ENCODE data around the gene ZBTB16. TPM values are rescaled to one million over a fixed set of nuclear protein-coding genes. Genes with fewer than 3 reads are reported as not detected.

The ZBTB16 gene
- total and polyA plus RNA-seq, 2 donors (not counting 3 experiments of a cell fraction or from before 2014, with no cell fraction given), result 9.8 to 20.3 TPM

DNA sequence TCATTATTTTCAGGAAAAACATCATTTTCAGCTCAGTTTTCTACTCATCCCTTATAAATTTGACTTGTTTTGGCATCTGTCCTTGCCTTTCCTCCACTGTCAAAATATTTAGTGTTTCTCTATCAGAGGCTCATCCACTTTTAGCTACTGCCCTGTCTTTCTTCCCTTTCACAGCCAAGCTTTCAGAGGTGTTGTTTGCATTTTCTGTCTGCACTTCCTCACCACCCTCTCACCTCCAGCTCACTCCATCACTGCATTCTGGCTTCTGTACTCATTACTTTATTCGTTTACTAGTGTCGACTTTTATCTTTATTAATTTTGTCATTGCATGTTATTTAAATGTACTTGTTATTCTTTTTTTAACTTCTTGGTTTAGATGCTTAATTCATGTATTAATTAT lies 210.0 kb downstream of the ZBTB16 start:
- no peak for TF ChIP-seq MYC (IDR thresholded peaks at IDR 0.05; ENCODE audit: low read depth, low read length)
- TF ChIP-seq POLR2A (IDR thresholded peaks at IDR 0.05; ENCODE audit: low read depth, low read length), result no peak
- TF ChIP-seq MAX (IDR thresholded peaks at IDR 0.05; ENCODE audit: insufficient read depth, insufficient read length), result no peak
- TF ChIP-seq, protein P1, sequence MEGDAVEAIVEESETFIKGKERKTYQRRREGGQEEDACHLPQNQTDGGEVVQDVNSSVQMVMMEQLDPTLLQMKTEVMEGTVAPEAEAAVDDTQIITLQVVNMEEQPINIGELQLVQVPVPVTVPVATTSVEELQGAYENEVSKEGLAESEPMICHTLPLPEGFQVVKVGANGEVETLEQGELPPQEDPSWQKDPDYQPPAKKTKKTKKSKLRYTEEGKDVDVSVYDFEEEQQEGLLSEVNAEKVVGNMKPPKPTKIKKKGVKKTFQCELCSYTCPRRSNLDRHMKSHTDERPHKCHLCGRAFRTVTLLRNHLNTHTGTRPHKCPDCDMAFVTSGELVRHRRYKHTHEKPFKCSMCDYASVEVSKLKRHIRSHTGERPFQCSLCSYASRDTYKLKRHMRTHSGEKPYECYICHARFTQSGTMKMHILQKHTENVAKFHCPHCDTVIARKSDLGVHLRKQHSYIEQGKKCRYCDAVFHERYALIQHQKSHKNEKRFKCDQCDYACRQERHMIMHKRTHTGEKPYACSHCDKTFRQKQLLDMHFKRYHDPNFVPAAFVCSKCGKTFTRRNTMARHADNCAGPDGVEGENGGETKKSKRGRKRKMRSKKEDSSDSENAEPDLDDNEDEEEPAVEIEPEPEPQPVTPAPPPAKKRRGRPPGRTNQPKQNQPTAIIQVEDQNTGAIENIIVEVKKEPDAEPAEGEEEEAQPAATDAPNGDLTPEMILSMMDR (IDR thresholded peaks at IDR 0.05; ENCODE audit: extremely low read depth in 1 of 2, insufficient read depth in 1 of 2, low read depth in 1 of 2, low read length in 2 of 2), result no peak
- no peak for TF ChIP-seq EZH2 (IDR thresholded peaks at IDR 0.05; ENCODE audit: borderline replicate concordance, low read depth, low read length, severe bottlenecking)
- no peak for TF ChIP-seq GATA2 (IDR thresholded peaks at IDR 0.05; ENCODE audit: insufficient read depth, insufficient read length, low read depth, low read length)
- no peak overlapping the region for H3K9ac ChIP-seq (replicated peaks; ENCODE audit: extremely low read depth, insufficient read depth, low read length)
- no peak overlapping the region for H3K4me3 ChIP-seq (replicated peaks in 1 of 3; ENCODE audit: insufficient read depth in 1 of 3, low read depth in 1 of 3, low read length in 3 of 3)
- no peaks in the 10 kb centered on the region for H3K36me3 ChIP-seq (ENCODE audit: control insufficient read depth in 2 of 2, extremely low read depth in 1 of 2, insufficient read depth in 2 of 2, low read length in 2 of 2)
- no peak for FAIRE-seq
- no peaks in the 10 kb centered on the region for H3K4me1 ChIP-seq (ENCODE audit: control insufficient read depth, extremely low read depth, insufficient read depth, low read length)
- POLR2A ChIA-PET, result no interaction called here
- no peaks in the 10 kb centered on the region for H3K79me2 ChIP-seq (ENCODE audit: control insufficient read depth, insufficient read depth, low read length)
- CTCF ChIA-PET, result interaction anchor here (1.0 to 2.2 kb wide), 3 partner anchors 9 to 374 kb away, joined by 4 to 11 read pairs (median 5); no protein-coding TSS in a partner anchor
- no peaks in the 10 kb centered on the region for H3K9me1 ChIP-seq (replicated peaks; ENCODE audit: control insufficient read depth, extremely low read depth, insufficient read depth, low read length)
- no peak overlapping the region for H2AFZ ChIP-seq (ENCODE audit: low read depth, low read length)
- H3K27me3 ChIP-seq (ENCODE audit: control insufficient read depth in 2 of 2, insufficient read depth in 2 of 2, low read length in 2 of 2), result peaks cover 26 to 36% of the 10 kb centered on the region in 2 experiments
- dilution Hi-C loops (cut with MboI; ENCODE audit: extremely low pct_ligation_motif_present, low sequenced_read_pairs), result loop anchor here (25.0 kb wide), 1 partner anchor 232 kb away; no protein-coding TSS in a partner anchor
- intact Hi-C loops (cut with micrococcal nuclease), result no loop called here
- no peaks in the 10 kb centered on the region for H3K9me3 ChIP-seq (replicated peaks; ENCODE audit: control insufficient read depth, insufficient read depth, low read length)
- no peaks in the 10 kb centered on the region for H4K20me1 ChIP-seq (replicated peaks; ENCODE audit: control insufficient read depth, extremely low read depth, insufficient read depth, low read length)
- no peak for DNase-seq (ENCODE audit: low read depth, low spot score)
- H3K4me2 ChIP-seq (ENCODE audit: insufficient read depth, low read length), result no peak overlapping the region
- no TSS peak for BruUV-seq (replicated peaks)
- H3K27ac ChIP-seq (ENCODE audit: insufficient read depth, low read depth, low read length), result no peak overlapping the region

Measured in endothelial cell of umbilical vein (primary cell).